Measurements from ENCODE around the gene DCAF8. TPM values are rescaled to one million over a fixed set of nuclear protein-coding genes. Genes with fewer than 3 reads are reported as not detected.

The DCAF8 gene
- total RNA-seq, 1 donor from 2014 or later = 38.3 TPM

GRCh38 chr1:160207118-160207650, 55.2 kb downstream of the DCAF8 start:
- no peak for DNase-seq (ENCODE audit: low spot score in 2 of 2)
- FAIRE-seq = no peak

DNA sequence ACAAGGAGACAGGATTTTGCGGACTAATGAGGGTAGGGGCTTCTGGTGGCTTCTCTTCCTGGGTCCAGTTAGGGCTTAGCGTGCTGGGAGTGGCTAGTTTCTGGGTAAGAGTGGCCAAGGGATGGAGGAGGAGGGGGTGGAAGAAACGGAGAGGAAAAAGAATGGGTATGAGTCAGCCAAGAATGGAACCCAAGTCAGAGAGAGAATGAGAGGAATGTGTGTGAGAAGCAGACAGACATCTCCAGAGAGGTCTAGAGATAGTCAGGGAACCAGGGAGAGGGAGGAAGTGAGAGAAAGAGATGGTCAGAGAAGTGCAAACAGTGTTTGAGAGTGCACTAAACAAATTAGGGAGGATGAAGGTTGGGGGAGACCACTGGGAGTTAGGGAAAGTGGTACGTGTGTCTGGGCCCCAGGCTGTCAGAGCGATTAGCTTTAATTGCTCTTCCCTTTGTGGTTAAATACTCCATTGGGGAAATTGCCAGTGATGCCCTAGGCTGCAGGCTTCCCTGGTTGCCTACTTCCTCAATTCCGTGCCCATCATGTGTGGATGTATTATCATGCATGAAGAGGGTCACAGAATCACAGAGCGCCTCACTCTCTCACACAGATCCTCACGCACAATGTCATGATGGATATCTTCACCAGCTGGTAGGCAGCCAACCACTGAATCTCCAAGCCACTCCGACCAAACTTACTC, 55.8 kb downstream of the DCAF8 start:
- DNase-seq (ENCODE audit: low spot score in 2 of 2) = peak in 1 of 2 donors; percentile 42
- no peak for FAIRE-seq

DNA sequence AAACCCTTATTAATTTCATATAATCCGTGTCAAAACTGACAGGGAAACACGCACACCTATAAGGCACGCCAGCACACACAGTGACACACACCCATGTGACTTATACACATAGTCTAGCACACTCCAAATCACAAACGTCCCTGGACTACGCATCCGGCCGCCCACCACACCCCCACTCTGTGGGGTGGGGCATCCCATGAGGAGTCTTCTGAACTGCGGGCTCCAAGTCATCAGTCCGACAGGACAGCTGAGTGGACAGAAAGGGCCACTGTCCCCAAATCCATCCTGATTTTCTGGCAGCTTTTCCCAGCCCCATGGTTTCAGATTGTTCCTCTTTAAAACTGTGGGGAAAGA, 56.3 kb downstream of the DCAF8 start:
- peak; percentile 47 to 71 for DNase-seq (ENCODE audit: low spot score in 2 of 2)
- FAIRE-seq = no peak

DNA sequence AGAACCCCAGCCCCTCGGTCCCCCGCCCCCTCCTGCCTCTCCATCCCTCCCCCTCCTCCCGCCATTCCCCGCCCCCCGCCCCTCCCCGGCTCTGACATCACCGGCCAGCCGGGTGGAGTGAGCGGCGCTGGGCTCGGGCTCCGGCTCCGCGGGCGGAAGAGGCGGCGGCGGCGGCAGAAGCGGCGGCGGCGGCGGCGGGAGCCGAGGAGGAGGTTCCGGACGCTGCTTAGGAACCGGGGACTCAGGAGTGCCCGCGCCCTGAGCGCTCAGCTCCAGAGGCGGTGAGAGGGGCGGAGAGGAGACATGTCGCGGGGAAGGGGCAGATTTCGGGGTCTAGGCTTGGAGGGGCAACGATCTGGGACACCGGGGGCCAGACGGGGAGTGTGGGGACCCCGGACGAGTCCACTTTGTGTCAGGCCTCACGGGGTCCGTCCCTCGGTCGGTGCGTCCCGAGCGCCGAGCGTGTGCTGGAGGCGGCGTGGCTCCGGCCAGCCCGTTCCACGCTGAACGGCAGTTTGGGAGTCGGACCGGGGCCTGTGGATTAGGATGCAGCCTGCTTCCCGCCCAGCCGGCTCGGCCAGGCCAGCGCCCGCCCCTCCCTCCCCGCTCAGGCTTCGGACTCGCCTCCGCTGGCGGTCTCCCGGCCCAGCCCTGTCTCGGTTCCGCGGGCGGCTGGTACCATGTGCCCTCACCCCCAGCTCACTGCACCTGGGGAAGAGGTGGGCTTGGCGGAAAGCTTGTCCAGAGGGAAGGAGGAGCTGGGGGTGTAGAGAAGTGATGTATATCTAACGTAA, 56.9 kb downstream of the DCAF8 start, which contains the start of gene PEA15:
PEA15 (plus strand) TSS at position 143 of the 794 bp plus-strand sequence. CDS start 6,161 bp downstream, outside the sequence.
- FAIRE-seq (no peak), DNase-seq (ENCODE audit: low spot score in 2 of 2) (peak; percentile 88 to 91)

DNA sequence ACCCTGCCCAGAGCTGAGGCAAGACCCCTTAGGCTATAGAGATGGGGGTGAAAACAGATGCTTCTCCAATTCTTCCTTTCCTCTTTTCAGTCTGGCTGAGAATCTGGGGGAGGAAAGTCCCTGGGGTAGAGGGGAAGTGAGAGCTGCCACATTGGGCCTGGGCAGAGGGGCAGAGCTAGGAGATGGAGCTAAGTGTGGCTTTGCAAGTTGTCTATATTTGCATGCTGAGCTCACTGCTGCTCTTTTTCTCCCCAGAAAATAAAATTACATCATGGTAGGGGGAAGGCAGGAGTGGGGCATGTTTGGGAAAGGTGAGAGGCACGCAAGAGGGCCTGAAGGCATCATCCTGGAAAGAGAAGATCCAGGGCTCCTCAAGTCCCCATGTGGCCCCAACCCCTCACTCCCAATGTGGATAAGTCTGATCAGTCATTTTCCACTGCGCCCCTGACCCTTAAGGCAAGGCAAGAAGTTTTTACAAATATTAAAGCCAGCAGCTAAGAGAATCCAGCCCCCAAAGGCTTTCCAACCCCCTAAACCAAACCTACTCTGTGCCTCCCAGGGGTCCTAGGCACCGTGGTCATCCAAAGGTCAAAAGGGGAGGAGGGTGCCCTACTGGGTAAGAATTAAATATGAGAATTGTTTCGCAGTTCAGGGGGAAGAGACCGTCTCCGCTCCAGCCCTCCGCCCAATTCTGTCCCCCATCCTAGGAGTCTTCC, 57.7 kb downstream of the DCAF8 start:
- DNase-seq (ENCODE audit: low spot score in 2 of 2) = peak in 1 of 2 donors; percentile 42
- no peak for FAIRE-seq

DNA sequence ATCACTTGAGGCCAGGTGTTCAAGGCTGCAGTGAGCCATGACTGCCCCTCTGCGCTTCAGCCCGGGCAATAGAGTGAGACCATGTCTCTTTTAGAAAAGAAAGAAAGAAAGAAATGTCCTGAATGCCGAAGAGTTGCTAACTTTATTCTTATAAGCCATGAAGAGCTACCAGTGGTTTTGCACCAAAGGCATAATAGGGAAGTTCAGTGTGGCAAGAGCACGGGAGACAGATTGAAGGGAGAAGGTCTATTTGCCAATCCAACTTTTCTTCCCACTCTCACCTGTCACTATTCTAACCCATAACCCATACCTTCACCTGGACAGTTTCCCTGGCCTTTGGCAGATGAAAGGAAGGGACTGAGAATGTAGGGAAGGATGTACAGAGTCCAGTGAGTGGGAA, 61.6 kb downstream of the DCAF8 start:
- DNase-seq (ENCODE audit: low spot score in 2 of 2) (no peak), FAIRE-seq (no peak)

GRCh38 chr1:160197231-160197630, 65.1 kb downstream of the DCAF8 start:
- DNase-seq (ENCODE audit: low spot score in 2 of 2) (no peak), FAIRE-seq (no peak)

- DNase-seq (ENCODE audit: low spot score in 2 of 2) (no peak), FAIRE-seq (no peak)
These were observed 66.2 kb downstream of the DCAF8 start for GRCh38 chr1:160196143-160196542.

- DNase-seq (ENCODE audit: low spot score in 2 of 2) (no peak), FAIRE-seq (no peak)
These were observed 67.7 kb downstream of the DCAF8 start for GRCh38 chr1:160194737-160195059.

GRCh38 chr1:160193832-160194736, 68.3 kb downstream of the DCAF8 start:
- no peak for DNase-seq (ENCODE audit: low spot score in 2 of 2)
- no peak for FAIRE-seq

DNA sequence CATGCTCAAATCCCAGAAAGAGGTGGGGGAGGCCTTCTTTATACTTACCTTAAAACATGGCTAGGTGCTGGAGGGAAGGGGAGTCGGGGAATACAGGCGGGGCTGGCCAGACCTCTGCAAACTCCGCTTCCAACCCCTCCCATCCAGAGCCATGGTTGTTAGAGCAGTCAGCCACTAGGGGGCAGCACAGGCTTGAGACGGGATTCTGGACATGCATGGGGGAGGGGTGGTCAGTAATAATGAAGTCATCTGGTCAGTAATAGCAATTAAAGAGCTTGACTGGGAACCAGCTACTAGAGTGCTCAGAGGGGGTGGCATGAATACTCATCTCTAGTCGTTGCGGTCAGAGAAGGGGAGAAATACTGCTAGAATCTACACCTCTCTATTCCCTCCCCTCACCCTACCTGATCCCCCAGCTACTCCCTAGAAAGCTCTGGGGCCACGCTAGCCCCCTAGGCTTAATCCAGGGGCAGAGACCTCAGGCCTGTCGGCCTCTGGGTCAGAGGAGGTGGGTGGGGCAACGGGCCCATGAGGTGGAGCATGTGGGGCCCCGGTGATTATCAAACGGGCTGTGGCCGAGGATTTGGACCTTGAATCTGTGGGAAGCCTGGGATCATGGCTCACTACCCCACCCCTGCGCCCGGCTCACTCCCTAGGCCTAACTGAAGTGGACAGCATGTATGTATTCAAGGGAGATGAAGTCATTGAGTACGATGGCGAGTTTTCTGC, 69.1 kb downstream of the DCAF8 start:
- DNase-seq (ENCODE audit: low spot score in 2 of 2) = peak in 1 of 2 donors; percentile 75
- no peak for FAIRE-seq

- DNase-seq (ENCODE audit: low spot score in 2 of 2) (no peak), FAIRE-seq (no peak)
These were observed 70.1 kb downstream of the DCAF8 start for GRCh38 chr1:160192234-160192633.

DNA sequence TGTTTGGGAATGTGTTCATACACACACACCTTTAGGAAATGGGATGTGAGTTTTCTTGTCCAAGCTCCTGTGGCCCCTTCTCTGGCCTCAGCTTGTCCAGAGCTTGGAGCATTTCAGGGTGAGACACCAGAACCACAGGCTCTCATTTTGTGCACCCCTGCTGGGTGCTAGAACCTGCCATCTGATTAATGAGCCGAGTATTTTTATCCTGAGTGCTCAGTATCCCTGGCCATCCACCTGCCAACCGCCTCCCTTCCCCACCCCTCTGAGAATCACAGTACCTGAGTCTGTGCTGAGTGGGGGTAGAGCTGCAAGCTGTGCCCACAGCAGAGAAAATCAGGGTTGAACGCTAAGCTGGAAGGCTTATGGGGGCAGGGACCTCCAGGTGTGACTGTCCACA, 70.6 kb downstream of the DCAF8 start:
- DNase-seq (ENCODE audit: low spot score in 2 of 2) (no peak), FAIRE-seq (no peak)

GRCh38 chr1:160189649-160190625, 72.4 kb downstream of the DCAF8 start, which contains the start of gene CASQ1:
TSS of gene CASQ1 (plus strand) at chr1:160190575. CDS start at chr1:160190752, 177 bp downstream.
- DNase-seq (ENCODE audit: low spot score in 2 of 2) (peak in 1 of 2 donors; percentile 45), FAIRE-seq (no peak)

- DNase-seq (ENCODE audit: low spot score in 2 of 2) (no peak), FAIRE-seq (no peak)
These were observed 74.0 kb downstream of the DCAF8 start for GRCh38 chr1:160188341-160188740.

- FAIRE-seq (no peak), DNase-seq (ENCODE audit: low spot score in 2 of 2) (no peak)
These were observed 74.9 kb downstream of the DCAF8 start for GRCh38 chr1:160187407-160187806.

- DNase-seq (ENCODE audit: low spot score in 2 of 2) (no peak), FAIRE-seq (no peak)
These were observed 75.6 kb downstream of the DCAF8 start for GRCh38 chr1:160186729-160187128.

GRCh38 chr1:160186246-160186645, 76.1 kb downstream of the DCAF8 start:
- DNase-seq (ENCODE audit: low spot score in 2 of 2) = no peak
- FAIRE-seq = no peak
